C4-2B (cell line): Measurements from ENCODE around the gene ALAS2.

Experiments
- CTCF ChIP-seq: fragments of 450-650 bp; conservative IDR thresholded peaks from 2 replicates; pipeline ENCODE4 v1.5.1; 2017; ENCODE audit warnings: mild to moderate bottlenecking
- ZFX ChIP-seq: fragments of 450-650 bp; IDR thresholded peaks from 2 replicates; pipeline ENCODE4 v1.6.1; 2017

DNA sequence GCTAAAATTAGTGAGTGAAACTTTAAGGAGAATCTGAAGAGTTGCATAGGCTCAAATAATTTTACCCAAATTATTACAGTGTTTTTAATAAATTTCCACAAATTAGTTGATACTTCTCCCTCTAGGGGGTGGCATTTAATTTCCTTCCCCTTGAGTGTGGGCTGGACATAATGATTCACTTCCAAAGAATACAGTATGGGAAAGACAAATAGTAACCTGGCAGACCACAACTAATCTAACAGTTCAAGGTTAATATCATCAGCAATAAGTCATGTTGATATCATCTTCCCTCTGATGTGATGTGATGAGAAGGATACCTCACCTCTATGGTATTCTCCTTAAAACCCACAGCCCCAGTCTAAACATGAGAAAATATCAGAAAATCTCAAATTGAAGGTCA lies 52.3 kb downstream of the ALAS2 start:
- TF ChIP-seq ZFX (no peak), CTCF (no peak)
